Testis (tissue), 3 donors: ENCODE results near the gene NCAM1. TPM values are rescaled to one million over a fixed set of nuclear protein-coding genes. Genes with fewer than 3 reads are reported as not detected.

Experiments
- DNase-seq: peaks from one replicate; pipeline ENCODE4 v3.0.0-alpha.2; 2019
- H3K27ac ChIP-seq, 2 donors: fragments of 200-600 bp; sonication (generic); one replicate each; pipeline ENCODE4 v1.5.1; 2019
- H3K27me3 ChIP-seq: fragments of 200-600 bp; sonication (generic); one replicate; pipeline ENCODE4 v1.5.1; 2019
- H3K36me3 ChIP-seq: fragments of 200-600 bp; sonication (generic); one replicate; pipeline ENCODE4 v1.5.1; 2017; ENCODE audit warnings: low read depth; ENCODE audit errors: missing control alignments
- H3K4me1 ChIP-seq: fragments of 200-600 bp; sonication (generic); one replicate; pipeline ENCODE4 v1.5.1; 2019
- H3K4me3 ChIP-seq, 2 donors: fragments of 200-600 bp; sonication (generic); one replicate each; pipeline ENCODE4 v1.5.1; 2017 to 2019
- H3K9me3 ChIP-seq: fragments of 200-600 bp; sonication (generic); one replicate; pipeline ENCODE4 v1.5.1; 2017
- POLR2A ChIP-seq: fragments of 450-650 bp; IDR thresholded peaks from one replicate; pipeline ENCODE4 v1.6.1; 2017; ENCODE audit warnings: antibody characterized with exemption, mild to moderate bottlenecking, moderate library complexity
- WGBS, 2 donors: methylation state at CpG; one replicate each; pipeline ENCODE4 v1.1.5; 2018; 5-methylcytosine and 5-hydroxymethylcytosine counted together
- intact Hi-C: fragments of 100-400 bp; cut with DNase I; formaldehyde crosslinking; loops from one replicate; pipeline ENCODE4 v1.15.1; 2023; ENCODE audit warnings: low total_unique reads
- polyA plus RNA-seq: library from polyadenylated mRNA; stranded (reverse); fragments of 350-450 nt; fragmentation: Illumina TruSeq; extraction: RNeasy Lipid Tissue Mini Kit (QIAGEN cat#74804); gene quantifications from one replicate; pipeline ENCODE4 v1.2.3, GENCODE V29; 2014; ENCODE audit warnings: low read depth, low replicate concordance; ENCODE audit not compliant: insufficient read depth
- total RNA-seq, 2 donors: library from RNA; depleted of rRNA; stranded (reverse); fragments of >200 nt; gene quantifications; one replicate each; pipeline ENCODE4 v1.2.3, GENCODE V29; 2016
- TF ChIP-seq, protein P1 (sequence below), 3 experiments: fragments of 450-650 bp in 2 of 3; fragments of 200-600 bp in 1 of 3; sonication (generic) in 1 of 3; IDR thresholded peaks; one replicate each; pipeline ENCODE4 v1.5.1; 2016 to 2019; ENCODE audit warnings: antibody characterized with exemption in 3 of 3, mild to moderate bottlenecking in 2 of 3, moderate library complexity in 1 of 3

NCAM1 gene
- total and polyA plus RNA-seq, 3 donors from 2014 or later = 12.3 to 33.3 (median 13.8) TPM

DNA sequence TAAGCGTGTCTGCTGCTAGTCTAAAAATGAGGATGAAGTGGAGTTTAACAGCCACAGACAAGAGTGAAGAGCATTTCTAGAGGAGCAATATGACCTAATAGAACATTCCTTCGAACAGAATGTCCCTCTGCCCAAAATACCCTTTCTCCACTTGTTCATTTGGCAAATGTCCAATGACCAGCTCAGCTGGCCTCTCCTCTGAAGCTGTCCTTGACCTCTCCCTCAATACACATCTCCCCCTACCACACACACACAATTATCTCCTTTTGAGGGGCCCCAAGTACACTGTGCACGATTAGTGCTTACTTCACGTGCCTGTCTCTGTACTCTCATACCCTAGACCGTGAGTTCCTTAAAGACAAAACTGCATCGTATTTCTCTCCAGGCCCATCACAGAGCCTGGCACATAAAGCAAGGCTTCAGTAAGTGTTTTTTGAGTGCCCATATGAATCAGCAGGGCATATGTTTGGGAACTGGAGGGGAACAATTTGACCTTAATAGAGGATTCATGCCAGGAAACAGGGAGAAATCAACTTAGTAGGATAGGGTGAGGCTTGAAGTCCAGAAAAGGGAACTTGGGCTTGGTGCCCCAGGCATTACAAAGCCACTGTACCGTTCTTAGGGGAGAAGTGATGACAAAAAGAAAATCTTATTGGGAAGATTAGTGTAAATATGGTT, 18.1 kb upstream of the NCAM1 start:
- Histone ChIP-seq H3K27ac (peak overlapping the region in 1 of 2 donors; percentile 68), H3K4me1 (peaks cover 29% of the 10 kb centered on the region), H3K36me3 (no peaks in the 10 kb centered on the region), H3K4me3 (no peak overlapping the region), H3K9me3 (no peaks in the 10 kb centered on the region), H3K27me3 (no peaks in the 10 kb centered on the region)
- no peak for DNase-seq
- 21 to 54% methylated on average over 7 of the region's 7 CpGs for WGBS, 2 donors
- no peak for TF ChIP-seq POLR2A
- TF ChIP-seq, protein P1, sequence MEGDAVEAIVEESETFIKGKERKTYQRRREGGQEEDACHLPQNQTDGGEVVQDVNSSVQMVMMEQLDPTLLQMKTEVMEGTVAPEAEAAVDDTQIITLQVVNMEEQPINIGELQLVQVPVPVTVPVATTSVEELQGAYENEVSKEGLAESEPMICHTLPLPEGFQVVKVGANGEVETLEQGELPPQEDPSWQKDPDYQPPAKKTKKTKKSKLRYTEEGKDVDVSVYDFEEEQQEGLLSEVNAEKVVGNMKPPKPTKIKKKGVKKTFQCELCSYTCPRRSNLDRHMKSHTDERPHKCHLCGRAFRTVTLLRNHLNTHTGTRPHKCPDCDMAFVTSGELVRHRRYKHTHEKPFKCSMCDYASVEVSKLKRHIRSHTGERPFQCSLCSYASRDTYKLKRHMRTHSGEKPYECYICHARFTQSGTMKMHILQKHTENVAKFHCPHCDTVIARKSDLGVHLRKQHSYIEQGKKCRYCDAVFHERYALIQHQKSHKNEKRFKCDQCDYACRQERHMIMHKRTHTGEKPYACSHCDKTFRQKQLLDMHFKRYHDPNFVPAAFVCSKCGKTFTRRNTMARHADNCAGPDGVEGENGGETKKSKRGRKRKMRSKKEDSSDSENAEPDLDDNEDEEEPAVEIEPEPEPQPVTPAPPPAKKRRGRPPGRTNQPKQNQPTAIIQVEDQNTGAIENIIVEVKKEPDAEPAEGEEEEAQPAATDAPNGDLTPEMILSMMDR (IDR thresholded peaks at IDR 0.05) = no peak
- intact Hi-C loops = no loop called here

DNA sequence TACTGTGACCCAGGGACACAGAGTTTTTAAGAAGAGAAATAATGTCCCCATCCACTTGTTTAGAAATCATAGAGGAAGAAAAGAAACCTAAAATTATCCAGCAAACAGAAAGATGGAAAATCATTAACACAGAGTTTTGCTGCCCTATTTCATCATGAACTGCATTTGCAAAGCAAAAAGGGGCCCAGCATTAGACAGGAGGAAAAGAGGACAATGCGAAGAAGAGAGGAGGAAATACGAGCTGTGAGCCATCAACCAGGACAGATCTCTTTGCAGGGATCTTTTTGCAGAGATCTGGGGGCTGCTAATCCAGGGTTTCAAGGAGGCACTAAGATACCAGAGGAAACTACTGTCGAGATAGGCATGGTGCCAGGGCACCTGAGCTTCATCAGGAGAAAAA, 14.4 kb upstream of the NCAM1 start:
- TF ChIP-seq, protein P1 (IDR thresholded peaks at IDR 0.05) = no peak
- no peak for TF ChIP-seq POLR2A
- 64% methylated on average over 3 of the region's 3 CpGs for WGBS, 2 donors
- no peaks in the 10 kb centered on the region for H3K27me3 ChIP-seq
- intact Hi-C loops = no loop called here
- H3K27ac ChIP-seq = no peak overlapping the region
- H3K4me1 ChIP-seq = peaks cover 16% of the 10 kb centered on the region
- H3K9me3 ChIP-seq = no peaks in the 10 kb centered on the region
- H3K4me3 ChIP-seq = no peak overlapping the region
- no peaks in the 10 kb centered on the region for H3K36me3 ChIP-seq
- DNase-seq = no peak

DNA sequence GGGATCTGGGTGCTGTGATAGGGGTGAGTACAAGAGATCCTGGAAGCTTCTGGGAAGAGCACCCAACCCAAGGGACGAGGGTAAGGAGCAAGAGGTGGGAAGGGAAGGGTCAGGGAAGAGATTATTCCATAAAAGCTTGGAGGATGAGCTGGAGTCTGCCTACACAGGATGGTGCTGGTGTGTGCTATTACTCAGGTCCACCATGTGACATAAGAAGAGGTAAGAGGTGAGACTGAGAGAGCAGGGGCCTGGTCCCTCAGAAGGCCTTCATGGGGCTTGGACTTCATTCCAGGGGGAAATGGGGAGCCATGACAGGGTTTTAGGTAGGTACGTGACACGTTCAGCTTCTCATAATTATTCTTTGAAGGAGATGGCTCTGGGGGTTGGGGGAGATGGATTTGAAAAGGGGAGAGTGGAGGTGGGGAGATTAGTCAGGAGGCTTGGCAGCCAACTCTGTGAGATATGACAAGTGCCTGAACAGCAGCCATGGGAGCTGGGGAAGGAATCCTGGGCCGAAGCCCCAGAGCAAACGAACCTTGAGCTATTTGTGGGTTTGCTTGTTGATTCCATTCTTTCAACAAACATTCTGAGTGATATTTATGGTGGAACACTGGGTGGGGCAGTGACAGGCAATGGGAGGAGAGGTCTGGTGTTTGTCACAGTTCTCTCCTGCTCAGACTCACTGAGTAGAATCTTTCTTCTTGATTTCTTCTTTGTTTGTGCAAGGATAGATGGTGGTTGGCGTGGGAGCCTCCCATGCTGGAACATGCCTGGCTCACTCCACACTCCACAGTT, 11.2 kb upstream of the NCAM1 start:
- TF ChIP-seq POLR2A = no peak
- TF ChIP-seq, protein P1 (IDR thresholded peaks at IDR 0.05) = no peak
- Histone ChIP-seq H3K27me3 (no peaks in the 10 kb centered on the region), H3K36me3 (no peaks in the 10 kb centered on the region), H3K4me1 (peaks cover 4% of the 10 kb centered on the region), H3K9me3 (no peaks in the 10 kb centered on the region), H3K27ac (no peak overlapping the region), H3K4me3 (no peak overlapping the region)
- WGBS, 2 donors = 81 to 83% methylated on average over 6 of the region's 6 CpGs
- intact Hi-C loops = no loop called here
- no peak for DNase-seq

DNA sequence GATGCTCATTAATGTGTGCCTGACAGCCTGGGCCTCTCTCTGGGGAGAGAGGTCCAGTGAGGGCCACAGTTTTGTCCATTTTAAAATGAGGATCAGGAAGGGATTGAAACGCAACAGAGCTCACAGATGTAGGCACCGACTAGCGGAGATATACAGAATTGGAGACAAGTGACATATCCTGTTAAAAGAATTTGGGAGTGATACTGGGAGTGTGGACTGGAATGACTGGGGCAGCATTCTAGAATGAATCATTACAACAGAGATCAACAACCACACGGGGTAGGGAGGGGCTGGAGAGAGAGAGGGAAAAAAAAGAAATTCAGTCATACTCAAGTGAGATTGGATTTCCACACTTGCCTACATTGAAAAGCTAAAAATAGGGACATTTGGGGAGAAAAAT, 2.5 kb upstream of the NCAM1 start:
- 54 to 74% methylated on average over 4 of the region's 4 CpGs for WGBS, 2 donors
- Histone ChIP-seq H3K27me3 (no peaks in the 10 kb centered on the region), H3K4me1 (peaks cover 6% of the 10 kb centered on the region), H3K36me3 (no peaks in the 10 kb centered on the region), H3K9me3 (no peaks in the 10 kb centered on the region), H3K4me3 (no peak overlapping the region), H3K27ac (no peak overlapping the region)
- DNase-seq = no peak
- intact Hi-C loops = no loop called here
- TF ChIP-seq, protein P1 (IDR thresholded peaks at IDR 0.05) = no peak
- TF ChIP-seq POLR2A = no peak
